AG04450 (cell line): ENCODE results near the gene KRT86. TPM values are rescaled to one million over a fixed set of nuclear protein-coding genes. Genes with fewer than 3 reads are reported as not detected.

Experiments used
- CTCF ChIA-PET: fragments of 300-600, 350-600 bp; formaldehyde crosslinking; extraction: SDS; loops from one replicate; lab custom pipeline; 2022; ENCODE audit warnings: antibody characterized with exemption, inconsistent platforms; lab: Charles Lee
- POLR2A ChIA-PET: fragments of 350-600 bp; formaldehyde crosslinking; extraction: SDS; loops from one replicate; lab custom pipeline; 2021; ENCODE audit warnings: antibody characterized with exemption, inconsistent platforms; lab: Yijun Ruan, JAX
- DNase-seq: peaks from one replicate; pipeline ENCODE4 v3.0.0-alpha.2; 2011; ENCODE audit warnings: low read depth, low spot score
- H3K27ac ChIP-seq: one replicate; pipeline ENCODE4 v1.5.1; 2012; ENCODE audit warnings: low read depth, low read length, control low read depth
- H3K27me3 ChIP-seq: one replicate; pipeline ENCODE4 v1.6.0; 2012; ENCODE audit warnings: low read length; ENCODE audit not compliant: control insufficient read depth, insufficient read depth
- H3K4me3 ChIP-seq: 2 replicates; pipeline ENCODE4 v1.5.1; 2011; ENCODE audit warnings: mild to moderate bottlenecking, low read depth, low read length, control low read depth
- H3K9me3 ChIP-seq: 2 replicates; pipeline ENCODE4 v1.5.1; 2012; ENCODE audit warnings: low read length; ENCODE audit not compliant: control insufficient read depth, insufficient read depth
- CTCF ChIP-seq: IDR thresholded peaks from 2 replicates; pipeline ENCODE4 v1.5.1; 2011; ENCODE audit warnings: low read depth, low read length, control low read depth, inconsistent platforms
- polyA plus RNA-seq: library from polyadenylated mRNA; depleted of rRNA; stranded (reverse); fragments of >200 nt; gene quantifications from 2 replicates; pipeline ENCODE4 v1.2.3, GENCODE V29; 2011

Gene KRT86
- polyA plus RNA-seq, 1 experiment, result 0.04 TPM

- peaks cover 79% of the 10 kb centered on the region for H3K27me3 ChIP-seq
- H3K9me3 ChIP-seq, result no peaks in the 10 kb centered on the region; the same call in 1 of the 2 replicates
- H3K4me3 ChIP-seq, result no peak overlapping the region
- ChIA-PET POLR2A (no interaction called here), CTCF (interaction anchor here (0.6 to 3.9 kb wide), 8 partner anchors 17 to 575 kb away, joined by 3 to 32 read pairs (median 6); no protein-coding TSS in a partner anchor)
- H3K27ac ChIP-seq, result no peak overlapping the region
- DNase-seq, result no peak
- no peak for TF ChIP-seq CTCF
These were observed 36.3 kb downstream of the KRT86 start for GRCh38 chr12:52310622-52311284.

DNA sequence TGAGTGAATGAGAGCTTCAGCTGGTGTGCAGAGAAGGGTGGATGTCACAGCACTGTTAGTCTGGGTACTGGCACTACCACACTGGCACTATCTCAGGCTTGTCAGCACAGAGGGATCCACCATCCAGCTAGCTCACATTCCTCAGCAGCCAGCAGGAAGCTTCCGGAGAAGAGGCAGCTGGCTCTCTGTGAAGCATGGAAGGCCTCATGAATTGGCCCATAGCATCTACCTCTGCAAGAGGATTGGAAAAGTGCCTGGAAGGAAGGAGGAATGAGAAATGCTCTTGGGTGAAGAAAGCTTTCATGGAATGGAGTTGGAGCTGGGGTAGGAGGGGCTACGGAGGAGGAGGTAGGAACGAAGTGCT is 36.8 kb downstream of the KRT86 start:
- no peak overlapping the region for H3K4me3 ChIP-seq
- ChIA-PET CTCF (interaction anchor here (0.7 to 3.9 kb wide), 8 partner anchors 17 to 574 kb away, joined by 3 to 32 read pairs (median 6); no protein-coding TSS in a partner anchor), POLR2A (interaction anchor here (0.9 kb wide), 1 partner anchor 17 kb away, joined by 3 read pairs; no protein-coding TSS in a partner anchor)
- DNase-seq, result no peak
- no peak for TF ChIP-seq CTCF
- peaks cover 78% of the 10 kb centered on the region for H3K27me3 ChIP-seq
- no peaks in the 10 kb centered on the region; the same call in 1 of the 2 replicates for H3K9me3 ChIP-seq
- H3K27ac ChIP-seq, result no peak overlapping the region

DNA sequence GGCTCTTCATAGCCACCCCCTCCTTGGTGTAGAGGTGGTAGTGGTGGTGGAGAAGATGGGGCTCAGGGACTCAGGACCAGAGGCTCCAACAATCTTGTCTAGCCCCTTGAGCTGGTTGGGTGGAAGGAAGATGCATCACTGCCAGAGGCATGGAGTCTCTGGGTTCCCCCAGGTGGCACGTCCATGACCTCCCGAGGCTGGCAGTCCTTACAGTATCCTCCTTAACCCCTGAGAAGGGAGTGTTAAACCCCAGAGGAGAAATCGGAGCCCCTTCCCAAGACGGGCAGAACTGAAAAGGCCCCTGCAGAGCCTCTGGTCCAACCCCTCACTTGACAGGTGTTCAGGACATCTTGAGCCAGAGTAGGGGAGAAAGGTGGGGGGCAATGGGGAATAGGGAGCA is 37.6 kb downstream of the KRT86 start:
- ChIA-PET POLR2A (interaction anchor here (0.9 kb wide), 1 partner anchor 16 kb away, joined by 3 read pairs; no protein-coding TSS in a partner anchor), CTCF (interaction anchor here (1.0 to 3.9 kb wide), 7 partner anchors 16 to 573 kb away, joined by 3 to 32 read pairs (median 7); no protein-coding TSS in a partner anchor)
- Histone ChIP-seq H3K27me3 (peaks cover 74% of the 10 kb centered on the region), H3K27ac (no peak overlapping the region), H3K4me3 (no peak overlapping the region), H3K9me3 (no peaks in the 10 kb centered on the region; the same call in 1 of the 2 replicates)
- TF ChIP-seq CTCF, result no peak
- no peak for DNase-seq

DNA sequence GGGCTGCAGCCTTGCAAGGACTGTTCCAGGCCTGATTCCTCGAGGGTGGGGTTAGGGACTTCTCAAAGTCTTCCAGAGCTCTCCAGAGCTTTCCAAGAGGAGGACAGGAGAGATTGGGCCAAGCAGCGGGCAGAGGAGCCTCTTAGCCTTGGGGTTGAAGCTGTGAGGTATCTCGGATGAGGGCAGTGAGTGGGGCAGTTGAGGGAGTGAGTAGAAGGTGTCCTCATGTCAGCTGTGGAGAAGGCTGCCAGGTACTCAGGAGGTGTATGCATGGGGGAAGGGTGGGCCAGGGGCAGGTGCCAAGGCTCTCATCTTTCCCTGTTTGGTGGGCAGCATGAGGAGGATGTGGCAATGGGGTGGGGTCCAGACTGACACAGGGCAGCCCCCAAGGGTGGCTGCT is 39.0 kb downstream of the KRT86 start:
- Histone ChIP-seq H3K9me3 (no peaks in the 10 kb centered on the region), H3K4me3 (no peak overlapping the region), H3K27ac (no peak overlapping the region), H3K27me3 (peaks cover 63% of the 10 kb centered on the region)
- TF ChIP-seq CTCF, result no peak
- ChIA-PET CTCF (interaction anchor here (3.3 to 3.9 kb wide), 2 partner anchors 14 to 35 kb away, joined by 24 to 32 read pairs; no protein-coding TSS in a partner anchor), POLR2A (no interaction called here)
- DNase-seq, result no peak

- no peak for DNase-seq
- H3K27me3 ChIP-seq, result peaks cover 63% of the 10 kb centered on the region
- no peak overlapping the region for H3K27ac ChIP-seq
- ChIA-PET CTCF (no interaction called here), POLR2A (no interaction called here)
- no peak for TF ChIP-seq CTCF
- no peaks in the 10 kb centered on the region for H3K9me3 ChIP-seq
- H3K4me3 ChIP-seq, result no peak overlapping the region
These were observed 39.5 kb downstream of the KRT86 start for GRCh38 chr12:52313926-52314325.
